GM10266 (cell line): Measurements from ENCODE around the gene CAPG.

Experiments used
- DNase-seq: peaks from one replicate; pipeline ENCODE4 v3.0.0; 2012; ENCODE audit errors: extremely low spot score
- TF ChIP-seq, protein P1 (sequence below): IDR thresholded peaks from 2 replicates; pipeline ENCODE4 v1.5.1; 2012; ENCODE audit warnings: mild to moderate bottlenecking, low read depth; ENCODE audit not compliant: control insufficient read depth, insufficient read depth; ENCODE audit errors: missing control alignments

Gene CAPG

DNA sequence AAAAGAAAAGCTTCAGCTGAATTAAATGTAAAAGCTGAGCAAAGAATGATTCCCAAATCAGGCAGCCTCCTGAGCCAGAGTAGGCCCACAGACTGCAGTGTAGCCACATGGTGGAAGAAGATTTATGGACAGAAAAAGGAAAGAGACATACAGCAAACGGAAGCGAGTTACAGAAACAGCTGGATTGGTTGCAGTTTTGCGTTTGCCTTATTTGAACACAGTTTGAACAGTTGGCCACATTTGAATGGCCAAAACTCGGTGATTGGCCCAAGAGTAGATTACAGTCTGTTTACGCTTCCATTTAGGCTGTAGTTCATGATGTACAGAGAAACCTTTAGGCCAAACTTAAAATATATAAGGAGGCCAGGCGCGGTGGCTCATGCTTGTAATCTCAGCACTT lies 43.4 kb upstream of the CAPG start:
- no peak for DNase-seq
- TF ChIP-seq, protein P1, sequence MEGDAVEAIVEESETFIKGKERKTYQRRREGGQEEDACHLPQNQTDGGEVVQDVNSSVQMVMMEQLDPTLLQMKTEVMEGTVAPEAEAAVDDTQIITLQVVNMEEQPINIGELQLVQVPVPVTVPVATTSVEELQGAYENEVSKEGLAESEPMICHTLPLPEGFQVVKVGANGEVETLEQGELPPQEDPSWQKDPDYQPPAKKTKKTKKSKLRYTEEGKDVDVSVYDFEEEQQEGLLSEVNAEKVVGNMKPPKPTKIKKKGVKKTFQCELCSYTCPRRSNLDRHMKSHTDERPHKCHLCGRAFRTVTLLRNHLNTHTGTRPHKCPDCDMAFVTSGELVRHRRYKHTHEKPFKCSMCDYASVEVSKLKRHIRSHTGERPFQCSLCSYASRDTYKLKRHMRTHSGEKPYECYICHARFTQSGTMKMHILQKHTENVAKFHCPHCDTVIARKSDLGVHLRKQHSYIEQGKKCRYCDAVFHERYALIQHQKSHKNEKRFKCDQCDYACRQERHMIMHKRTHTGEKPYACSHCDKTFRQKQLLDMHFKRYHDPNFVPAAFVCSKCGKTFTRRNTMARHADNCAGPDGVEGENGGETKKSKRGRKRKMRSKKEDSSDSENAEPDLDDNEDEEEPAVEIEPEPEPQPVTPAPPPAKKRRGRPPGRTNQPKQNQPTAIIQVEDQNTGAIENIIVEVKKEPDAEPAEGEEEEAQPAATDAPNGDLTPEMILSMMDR, result no peak

DNA sequence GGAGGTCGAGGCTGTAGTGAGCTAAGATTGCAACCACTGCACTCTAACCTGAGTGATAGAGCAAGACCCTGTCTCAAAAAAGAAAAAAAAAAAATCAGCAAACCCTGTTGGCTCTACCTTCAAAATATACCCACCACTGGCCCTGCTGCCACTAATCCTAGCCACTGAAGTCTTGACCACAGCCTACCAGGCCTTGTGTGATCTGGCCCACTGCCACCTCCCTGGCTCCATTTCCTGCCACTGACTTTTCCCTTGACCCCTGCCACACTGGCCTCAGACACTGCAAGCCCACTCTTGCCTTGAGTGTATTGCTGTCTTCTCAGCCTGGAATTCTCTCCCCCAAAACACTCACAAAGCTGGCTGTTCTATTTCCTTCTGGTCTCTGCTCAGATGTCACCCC lies 42.1 kb upstream of the CAPG start:
- no peak for DNase-seq
- TF ChIP-seq, protein P1, result no peak

DNA sequence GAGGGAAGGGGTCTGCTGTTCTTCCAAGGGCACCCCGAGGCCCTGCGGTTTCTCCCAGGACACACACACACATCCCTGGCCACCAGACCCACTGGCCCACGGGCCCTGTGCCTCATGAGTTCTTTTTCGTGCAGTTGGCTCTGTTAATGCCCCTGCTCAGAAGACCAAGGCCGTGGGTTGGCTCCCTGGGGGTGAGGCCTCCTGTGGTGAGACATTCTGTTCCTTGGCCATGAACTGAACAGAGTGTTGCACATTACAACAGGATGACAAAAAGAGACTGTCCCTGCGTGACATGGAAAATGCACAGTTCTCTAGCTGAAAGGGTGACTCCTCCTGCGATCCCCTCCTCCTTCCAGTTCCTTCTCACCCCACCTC lies 39.0 kb upstream of the CAPG start:
- DNase-seq, result no peak
- TF ChIP-seq, protein P1, result no peak

DNA sequence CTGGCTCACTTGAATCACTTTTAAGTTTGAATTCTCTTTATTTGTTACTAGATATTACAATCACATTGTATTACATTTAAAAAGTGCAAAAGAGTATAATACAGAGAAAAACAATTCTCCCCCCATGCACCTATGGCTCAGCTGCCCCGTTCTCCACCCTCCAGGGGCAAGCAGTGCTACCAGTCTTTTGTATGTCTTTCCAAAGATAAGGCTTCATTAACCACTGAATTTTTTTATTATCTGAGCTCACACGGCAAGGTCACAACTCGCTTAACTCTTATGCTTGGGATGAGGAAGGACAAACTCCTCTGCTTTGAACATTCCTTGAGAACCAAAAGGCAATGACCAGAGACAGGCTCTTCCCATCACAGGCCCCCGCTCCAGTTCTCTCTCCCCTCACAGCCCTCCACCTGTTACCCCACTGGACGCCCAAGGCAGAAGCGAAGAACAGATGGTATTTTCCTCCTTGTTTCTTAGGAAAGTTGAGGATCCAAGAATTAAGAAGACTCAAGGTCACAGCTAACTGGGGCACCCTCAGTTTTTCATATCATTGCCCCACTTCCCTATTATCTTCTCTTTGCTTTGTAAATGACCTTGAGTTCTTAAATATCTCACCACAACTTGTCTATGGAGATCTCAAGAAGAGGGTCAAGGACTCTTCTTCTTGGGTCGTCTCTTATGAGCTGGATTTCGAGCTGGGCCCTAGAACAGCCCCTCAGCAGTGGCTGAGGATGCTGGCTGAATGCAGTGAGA lies 38.5 kb upstream of the CAPG start:
- TF ChIP-seq, protein P1, result no peak

DNA sequence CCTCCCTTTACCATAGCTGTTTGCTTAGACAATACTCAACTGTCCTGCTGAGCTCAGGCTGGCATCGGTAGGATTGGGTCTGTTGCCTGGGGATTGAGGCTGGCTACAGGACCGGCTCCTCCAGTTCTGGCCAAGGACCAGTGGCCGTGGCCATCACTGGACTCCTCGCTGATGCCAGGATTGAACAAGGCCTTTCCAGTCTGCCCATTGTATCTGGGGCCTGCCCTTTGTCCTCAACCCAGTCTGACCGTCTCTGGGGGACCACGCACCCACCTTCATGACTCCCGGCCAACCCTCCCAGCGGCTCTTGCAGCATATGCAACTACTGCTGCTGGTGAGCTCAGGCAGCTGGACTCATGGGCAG lies 37.0 kb upstream of the CAPG start:
- no peak for DNase-seq
- TF ChIP-seq, protein P1, result no peak

More for the DNA sequence above, 38.5 kb upstream of the CAPG start:
- no peak for DNase-seq

DNA sequence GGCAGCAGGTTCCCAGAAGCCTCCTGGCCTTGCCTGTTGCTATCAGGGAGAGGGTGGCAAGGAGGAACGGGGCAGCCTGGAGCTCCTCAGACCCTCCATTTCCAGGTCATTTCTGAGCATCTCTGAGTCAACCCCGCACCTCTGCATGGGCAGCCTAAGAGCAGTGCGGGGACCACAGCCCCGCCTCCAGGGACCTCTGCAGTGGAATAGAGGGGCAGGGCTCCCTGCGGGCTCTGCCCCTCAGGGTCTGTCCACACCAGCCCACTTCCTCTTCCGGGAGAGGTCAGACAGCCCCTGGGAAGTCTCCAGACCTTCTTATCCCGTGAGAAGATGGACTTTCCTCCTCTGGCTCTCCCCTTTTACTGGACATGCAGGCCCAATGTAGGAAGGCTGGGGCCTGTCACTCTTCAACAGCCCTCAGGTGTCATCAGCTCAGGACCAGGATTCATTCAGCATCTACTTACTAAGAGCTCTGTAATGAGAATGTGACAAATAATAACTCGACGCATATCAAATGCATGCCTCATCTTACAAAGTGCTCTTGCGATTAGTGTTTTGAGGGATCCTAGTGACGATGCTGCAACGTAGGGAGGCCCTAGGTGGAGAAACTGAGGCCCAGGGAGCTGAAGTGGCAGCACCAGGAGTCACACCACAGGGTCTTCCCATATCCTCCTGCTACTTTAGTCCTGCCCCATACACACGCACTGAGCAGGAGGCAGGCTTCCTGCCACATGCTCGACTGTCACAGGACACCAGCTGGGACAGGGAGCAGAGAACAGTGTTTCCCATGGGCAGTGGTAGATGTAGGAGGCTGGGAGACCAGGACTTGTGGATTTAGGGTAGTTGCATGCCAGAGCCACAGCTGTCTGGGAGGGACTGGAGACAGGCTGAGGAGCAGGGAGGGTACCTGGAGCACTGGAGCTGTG lies 36.4 kb upstream of the CAPG start:
- no peak for DNase-seq
- TF ChIP-seq, protein P1, result no peak
